HG02571 (cell line): ENCODE measurements around the gene TCHP.
"Not testable (repeated sequence)": the region's sequence is repeated elsewhere in the genome, so short reads cannot be mapped to it uniquely, and the experiment has no call there.

Experiments used
- ATAC-seq: cut with Tn5 transposase; IDR thresholded peaks from one replicate; pipeline ENCODE4 v1.9.1; 2021; ENCODE audit warnings: mild to moderate bottlenecking, moderate library complexity; ENCODE audit not compliant: unreplicated experiment

TCHP gene

DNA sequence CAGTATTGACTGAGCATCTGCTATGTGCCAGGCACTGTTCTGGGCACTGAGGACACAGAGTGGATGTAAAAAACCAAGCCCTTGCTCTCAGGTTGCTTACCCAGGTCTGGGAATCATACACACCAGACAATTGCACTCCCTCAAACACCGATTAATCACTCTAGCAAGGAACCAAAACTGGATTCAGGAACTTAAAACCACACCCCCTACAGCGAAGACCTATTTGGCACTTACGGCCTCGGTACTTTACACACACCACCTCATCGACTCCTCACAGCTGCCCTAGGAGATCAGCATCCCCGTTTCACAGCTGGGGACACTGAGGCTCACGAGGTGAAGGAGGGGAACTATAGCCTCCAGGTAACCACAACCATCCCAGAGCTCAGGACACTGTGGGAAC lies 21.3 kb upstream of the TCHP start:
- no peak for ATAC-seq

DNA sequence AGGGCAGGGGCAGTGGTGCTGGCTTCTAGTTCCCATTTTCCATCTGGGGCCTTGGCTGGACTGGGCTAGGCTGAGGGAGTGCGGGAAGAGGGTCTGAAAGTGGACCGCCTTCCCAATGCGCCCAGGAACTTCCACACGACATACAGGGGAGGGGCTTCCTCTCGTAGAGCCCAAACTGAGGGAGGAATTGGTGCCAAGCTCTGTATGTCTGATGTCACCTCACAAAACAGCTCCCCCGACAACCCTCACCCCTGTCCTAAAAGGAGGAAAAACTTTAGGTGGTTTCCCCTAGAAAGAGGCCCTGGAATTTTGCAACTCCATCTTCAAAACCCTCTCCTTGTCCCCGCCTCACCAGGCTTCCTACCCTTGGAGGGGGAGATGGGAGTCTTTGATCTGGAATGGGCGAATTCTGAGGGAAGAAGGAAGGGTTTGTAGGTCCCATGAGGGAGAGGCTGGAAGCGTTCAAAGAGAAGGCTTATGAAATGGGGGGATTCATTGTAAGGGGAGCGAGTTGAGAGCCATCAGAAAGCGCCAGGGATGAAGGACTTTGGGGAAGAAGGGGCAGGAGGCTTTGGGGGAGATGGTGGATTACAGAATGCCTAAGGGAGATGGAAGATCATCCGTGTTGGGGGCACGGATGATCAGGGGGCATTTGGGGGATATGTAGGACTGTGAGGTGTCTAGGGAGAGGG lies 20.6 kb upstream of the TCHP start:
- no peak for ATAC-seq

- peak; percentile 90 for ATAC-seq
Observed at GRCh38 chr12:109880043-109880931, 19.8 kb upstream of the TCHP start, which contains the start of gene GLTP. Gene GLTP (minus strand): TSS chr12:109880541. CDS start chr12:109880374, 167 bp downstream.

DNA sequence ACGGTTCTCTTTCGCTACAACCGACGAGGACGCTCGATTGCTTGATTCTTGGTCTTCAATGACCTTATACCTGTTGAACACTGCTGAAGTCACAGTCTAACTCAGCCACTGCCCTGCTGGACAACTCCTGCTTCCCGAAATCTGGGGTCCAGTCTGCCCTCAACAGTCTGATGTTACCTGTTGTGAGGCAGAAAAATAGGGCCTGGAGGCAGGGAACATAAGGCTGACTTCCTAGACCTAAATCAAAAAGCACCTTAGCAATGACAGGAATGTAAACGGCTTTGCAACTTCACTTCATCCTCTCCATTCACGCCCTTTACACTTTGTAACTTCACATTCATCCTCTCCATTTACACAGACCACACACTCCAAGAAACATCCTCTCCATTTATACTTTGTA lies 19.1 kb upstream of the TCHP start:
- ATAC-seq = no peak

DNA sequence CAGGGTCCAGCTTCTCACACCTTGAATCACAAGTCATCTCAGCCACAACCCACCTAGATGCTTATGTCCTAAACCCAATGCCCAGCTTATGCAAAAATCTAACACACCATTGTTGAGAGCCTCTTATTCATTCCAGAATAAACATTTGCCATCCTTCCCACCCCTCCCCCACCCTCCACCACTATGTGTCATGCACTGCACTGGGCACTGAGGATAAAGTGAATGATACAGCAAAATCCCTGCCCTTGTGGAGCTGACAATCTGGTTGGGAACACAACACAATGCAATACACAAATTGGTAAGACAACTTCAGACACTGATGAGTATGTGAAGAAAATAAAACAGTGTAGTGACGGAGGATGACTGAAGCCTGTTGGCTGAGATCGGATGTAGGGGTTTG lies 18.3 kb upstream of the TCHP start:
- ATAC-seq = no peak

DNA sequence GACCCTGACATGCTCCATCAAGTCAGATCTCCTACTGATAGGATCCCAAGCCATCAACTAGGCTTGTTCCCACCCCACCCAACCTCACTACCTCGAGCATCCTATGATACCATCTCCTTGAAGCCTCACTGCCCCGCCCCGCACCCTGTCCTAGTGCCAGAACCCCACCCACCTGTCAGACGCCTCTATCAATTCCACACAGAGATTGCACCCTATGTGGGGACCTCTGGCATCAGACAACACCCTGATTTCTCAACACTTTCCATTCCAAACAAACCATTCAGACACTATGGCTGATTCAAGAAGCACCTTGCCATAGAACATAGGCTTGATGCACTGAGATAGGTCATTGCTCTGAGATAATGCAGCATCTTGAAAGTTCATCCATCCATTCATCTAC lies 16.6 kb upstream of the TCHP start:
- no peak for ATAC-seq

- ATAC-seq = no peak
Observed at GRCh38 chr12:109885616-109886015, 14.5 kb upstream of the TCHP start.

DNA sequence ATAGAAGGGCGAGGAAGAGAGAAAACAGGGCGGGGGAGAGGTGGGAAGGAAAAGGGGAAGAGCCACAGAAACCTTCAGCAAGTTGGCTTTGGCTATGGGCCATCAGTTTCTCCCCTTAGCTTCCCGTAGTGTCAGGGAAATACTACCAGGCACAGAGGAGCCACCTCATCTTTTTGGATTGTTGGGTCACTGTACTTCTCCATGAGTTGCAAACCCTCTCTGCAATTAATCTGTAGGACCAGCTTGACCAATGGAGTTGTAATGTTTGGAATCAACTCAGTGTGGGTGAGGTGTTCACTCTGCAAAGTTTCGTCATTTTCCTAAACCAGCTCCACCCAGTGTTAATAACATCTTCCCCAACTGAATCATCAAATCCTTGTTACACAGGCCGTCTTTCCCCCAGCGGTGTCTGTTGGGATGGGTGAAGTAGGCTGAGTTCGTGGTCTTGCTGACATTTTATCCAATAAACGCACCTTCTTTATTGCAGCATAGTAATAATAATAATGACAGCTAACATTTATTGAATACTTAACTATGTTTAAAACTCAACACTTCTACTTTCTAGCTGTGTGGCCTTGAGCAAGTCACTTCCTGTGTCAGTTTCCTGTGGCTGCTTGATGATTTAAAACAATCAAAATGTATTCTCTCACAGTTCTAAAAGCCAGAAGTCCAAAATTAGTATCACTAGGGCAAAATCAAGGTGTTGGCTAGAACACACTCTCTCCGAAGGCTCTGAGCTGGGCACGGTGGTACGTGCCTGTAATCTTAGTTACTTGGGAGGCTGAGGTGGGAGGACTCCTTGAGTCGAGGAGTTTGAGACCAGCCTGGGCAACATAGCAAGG lies 11.7 kb upstream of the TCHP start:
- no peak for ATAC-seq

DNA sequence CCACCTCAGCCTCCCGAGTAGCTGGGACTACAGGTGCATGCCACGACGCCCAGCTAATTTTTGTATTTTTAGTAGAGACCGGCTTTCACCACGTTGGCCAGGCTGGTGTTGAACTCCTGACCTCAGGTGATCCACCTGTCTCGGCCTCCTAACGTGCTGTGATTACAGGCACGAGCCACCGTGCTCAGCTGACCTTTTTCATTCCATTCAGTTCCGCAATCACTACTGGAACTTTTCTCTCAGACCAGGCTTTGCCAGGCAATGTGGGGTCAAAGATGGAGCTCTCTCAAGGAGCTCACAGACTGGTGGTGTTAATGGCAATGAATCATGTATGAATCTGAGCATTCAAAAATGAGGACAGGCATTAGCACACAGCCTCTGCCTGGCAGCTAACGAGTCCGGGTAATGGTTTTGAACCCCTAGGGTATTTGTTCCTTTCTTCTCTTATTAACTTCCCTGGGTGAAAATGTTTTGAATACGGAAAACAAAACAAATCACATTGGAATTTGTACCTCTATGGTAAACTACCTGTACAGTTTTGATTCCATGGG lies 9.4 kb upstream of the TCHP start:
- ATAC-seq = no peak

GRCh38 chr12:109891731-109892130 lies 8.3 kb upstream of the TCHP start:
- ATAC-seq = not testable (repeated sequence)

GRCh38 chr12:109892165-109892715 lies 7.8 kb upstream of the TCHP start:
- no peak for ATAC-seq

- ATAC-seq = peak; percentile 64
Observed at GRCh38 chr12:109892748-109893147, 7.3 kb upstream of the TCHP start.

GRCh38 chr12:109893261-109893995 lies 6.6 kb upstream of the TCHP start:
- ATAC-seq = no peak

- ATAC-seq = no peak
Observed at GRCh38 chr12:109894939-109895338, 5.1 kb upstream of the TCHP start.

- ATAC-seq = no peak
Observed at GRCh38 chr12:109896188-109896587, 3.9 kb upstream of the TCHP start.

DNA sequence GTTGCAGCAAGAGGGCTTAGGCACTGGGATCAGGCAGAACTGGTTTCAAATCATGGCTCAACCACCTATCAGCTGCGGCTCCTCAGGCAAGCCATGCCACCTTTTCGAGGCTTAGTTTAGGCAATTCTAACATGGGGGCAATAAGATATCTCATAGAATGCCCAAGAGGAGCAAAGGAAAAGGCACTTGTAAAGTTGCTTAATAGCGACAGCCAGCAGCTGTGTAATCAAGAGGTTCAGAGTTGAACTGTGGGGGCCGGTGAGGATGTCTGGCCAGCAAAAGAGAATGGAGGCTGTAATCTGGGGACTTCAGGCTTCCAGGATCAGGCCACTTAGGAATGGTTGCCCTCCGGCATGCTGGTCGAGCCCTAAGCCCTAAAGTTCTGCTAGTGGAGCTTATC lies 3.0 kb upstream of the TCHP start:
- ATAC-seq = no peak

DNA sequence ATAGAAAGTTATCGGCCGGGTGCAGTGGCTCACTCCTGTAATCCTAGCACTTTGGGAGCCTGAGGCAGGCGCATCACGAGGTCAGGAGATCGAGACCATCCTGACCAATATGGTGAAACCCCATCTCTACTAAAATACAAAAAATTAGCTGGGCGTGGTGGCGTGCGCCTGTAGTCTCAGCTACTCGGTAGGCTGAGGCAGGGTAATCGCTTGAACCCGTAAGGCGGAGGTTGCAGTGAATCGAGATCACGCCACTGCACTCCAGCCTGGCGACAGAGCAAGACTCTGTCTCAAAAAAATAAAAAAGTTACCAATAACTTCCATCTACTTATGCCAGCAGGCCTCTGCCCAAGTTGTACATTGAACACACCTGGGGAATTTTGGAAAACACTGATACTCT lies 729 bp upstream of the TCHP start:
- not testable (repeated sequence) for ATAC-seq

GRCh38 chr12:109900752-109901580 lies 892 bp downstream of the TCHP start:
- peak; percentile 18 for ATAC-seq

DNA sequence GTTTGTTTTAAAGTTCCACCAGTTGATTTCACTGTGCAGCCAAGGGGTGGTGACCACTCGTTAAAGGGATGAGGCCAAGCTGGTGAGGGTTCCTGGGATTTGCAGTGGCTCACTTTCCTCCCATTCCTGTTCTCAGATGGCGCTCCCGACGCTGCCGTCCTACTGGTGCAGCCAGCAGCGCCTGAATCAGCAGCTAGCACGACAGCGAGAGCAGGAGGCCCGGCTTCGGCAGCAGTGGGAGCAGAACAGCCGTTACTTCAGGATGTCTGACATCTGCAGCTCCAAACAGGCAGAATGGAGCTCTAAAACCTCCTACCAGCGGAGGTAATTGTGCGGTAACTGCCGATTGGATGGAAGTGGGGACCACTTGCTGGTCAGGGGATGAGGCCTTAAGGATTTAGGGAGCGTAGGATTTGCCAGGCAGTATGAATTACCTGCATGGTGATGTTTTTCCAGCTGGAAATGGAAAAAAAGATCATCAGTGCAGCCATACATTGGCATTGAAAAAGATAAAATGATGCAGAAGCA lies 2.9 kb downstream of the TCHP start:
- no peak for ATAC-seq
